ENCODE data around the gene DMRT1.

DNA sequence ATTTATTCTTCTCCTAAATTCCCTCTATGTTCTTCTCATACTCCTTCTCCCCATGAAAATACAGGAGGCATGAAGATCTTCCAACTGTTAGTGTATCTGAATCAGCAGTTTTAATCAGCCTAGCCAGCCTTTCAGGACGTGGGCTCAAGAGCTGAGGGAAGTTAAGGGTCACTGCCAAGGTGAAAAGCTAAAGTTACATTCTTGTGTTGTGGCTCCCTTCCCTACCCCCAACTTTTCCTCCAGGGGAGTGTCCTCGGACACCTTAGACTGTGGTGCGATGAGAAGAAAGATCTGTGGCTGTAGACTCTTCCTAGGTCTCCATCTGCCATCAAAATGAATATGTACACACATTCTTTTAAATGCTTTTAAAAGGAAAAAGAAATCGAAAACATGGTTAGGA, 139.1 kb downstream of the DMRT1 start:
- TF ChIP-seq, protein P1, sequence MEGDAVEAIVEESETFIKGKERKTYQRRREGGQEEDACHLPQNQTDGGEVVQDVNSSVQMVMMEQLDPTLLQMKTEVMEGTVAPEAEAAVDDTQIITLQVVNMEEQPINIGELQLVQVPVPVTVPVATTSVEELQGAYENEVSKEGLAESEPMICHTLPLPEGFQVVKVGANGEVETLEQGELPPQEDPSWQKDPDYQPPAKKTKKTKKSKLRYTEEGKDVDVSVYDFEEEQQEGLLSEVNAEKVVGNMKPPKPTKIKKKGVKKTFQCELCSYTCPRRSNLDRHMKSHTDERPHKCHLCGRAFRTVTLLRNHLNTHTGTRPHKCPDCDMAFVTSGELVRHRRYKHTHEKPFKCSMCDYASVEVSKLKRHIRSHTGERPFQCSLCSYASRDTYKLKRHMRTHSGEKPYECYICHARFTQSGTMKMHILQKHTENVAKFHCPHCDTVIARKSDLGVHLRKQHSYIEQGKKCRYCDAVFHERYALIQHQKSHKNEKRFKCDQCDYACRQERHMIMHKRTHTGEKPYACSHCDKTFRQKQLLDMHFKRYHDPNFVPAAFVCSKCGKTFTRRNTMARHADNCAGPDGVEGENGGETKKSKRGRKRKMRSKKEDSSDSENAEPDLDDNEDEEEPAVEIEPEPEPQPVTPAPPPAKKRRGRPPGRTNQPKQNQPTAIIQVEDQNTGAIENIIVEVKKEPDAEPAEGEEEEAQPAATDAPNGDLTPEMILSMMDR (conservative IDR thresholded peaks at IDR 0.05; ENCODE audit: low read depth, low read length) = no peak
- TF ChIP-seq EZH2 (IDR thresholded peaks at IDR 0.05; ENCODE audit: borderline replicate concordance, low read depth, low read length, poor library complexity, severe bottlenecking) = no peak

Measured in A673 (cell line).